Endothelial cell of umbilical vein (primary cell): Measurements from ENCODE around the gene SREBF1. TPM values are rescaled to one million over a fixed set of nuclear protein-coding genes. Genes with fewer than 3 reads are reported as not detected.

Source experiments
- BruUV-seq: library from RNA; stranded (reverse); fragments of 400-500 nt; replicated peaks from 2 replicates; lab custom pipeline; 2021; lab: Mats Ljungman, UMichigan
- CTCF ChIA-PET: fragments of 300-600, 350-600 bp; sonication (Branson Sonifier 250); formaldehyde crosslinking; loops from one replicate; lab custom pipeline; 2021; ENCODE audit warnings: antibody characterized with exemption, inconsistent platforms; lab: Charles Lee
- POLR2A ChIA-PET: fragments of 300-600, 350-600 bp; sonication (Branson Sonifier 250); formaldehyde crosslinking; loops from one replicate; lab custom pipeline; 2021; ENCODE audit warnings: antibody characterized with exemption, inconsistent platforms; lab: Charles Lee
- DNase-seq: peaks from one replicate; pipeline ENCODE4 v3.0.0-alpha.2; 2011; ENCODE audit warnings: low read depth, low spot score
- FAIRE-seq: peaks from 2 replicates; lab custom pipeline; 2011; peaks lifted over from hg19 to GRCh38; lab: Jason Lieb, UNC
- H2AFZ ChIP-seq: 2 replicates; pipeline ENCODE4 v1.6.0; 2012; ENCODE audit warnings: low read depth, low read length, control low read depth, inconsistent platforms
- H3K27ac ChIP-seq: 2 replicates; pipeline ENCODE4 v1.5.1; 2011; ENCODE audit warnings: low read depth, mild to moderate bottlenecking, control low read depth, low read length, moderate library complexity; ENCODE audit not compliant: insufficient read depth
- H3K27me3 ChIP-seq, 2 experiments: 2 replicates each; pipeline versions ENCODE4 v1.6.0 to v1.6.1; 2011; ENCODE audit warnings: low read length in 2 of 2, mixed read lengths in 1 of 2; ENCODE audit not compliant: control insufficient read depth in 2 of 2, insufficient read depth in 2 of 2
- H3K36me3 ChIP-seq, 2 experiments: 2 replicates in 1 of 2; 3 replicates in 1 of 2; pipeline ENCODE4 v1.5.1; 2011; ENCODE audit warnings: low read length in 2 of 2, mild to moderate bottlenecking in 1 of 2, moderate library complexity in 1 of 2; ENCODE audit not compliant: control insufficient read depth in 2 of 2, insufficient read depth in 2 of 2; ENCODE audit errors: extremely low read depth in 1 of 2
- H3K4me1 ChIP-seq: 3 replicates; pipeline ENCODE4 v1.5.1; 2011; ENCODE audit warnings: mild to moderate bottlenecking, low read length; ENCODE audit not compliant: control insufficient read depth, insufficient read depth; ENCODE audit errors: extremely low read depth
- H3K4me2 ChIP-seq: 2 replicates; pipeline ENCODE4 v1.6.1; 2011; ENCODE audit warnings: low read length, control low read depth, mixed read lengths; ENCODE audit not compliant: insufficient read depth
- H3K4me3 ChIP-seq, 3 experiments: fragments of 200-600 bp in 1 of 3; sonication (generic), shearing (Covaris generic) in 1 of 3; replicated peaks in 1 of 3; 2 replicates each; pipeline ENCODE4 v1.5.1; 2011 to 2016; ENCODE audit warnings: control low read depth in 3 of 3, low read length in 3 of 3, mild to moderate bottlenecking in 2 of 3, inconsistent platforms in 1 of 3, low read depth in 1 of 3, moderate library complexity in 1 of 3; ENCODE audit not compliant: insufficient read depth in 1 of 3
- H3K79me2 ChIP-seq: 2 replicates; pipeline ENCODE4 v1.6.0; 2012; ENCODE audit warnings: low read length, inconsistent platforms; ENCODE audit not compliant: control insufficient read depth, insufficient read depth
- H3K9ac ChIP-seq: replicated peaks from 2 replicates; pipeline ENCODE3; 2011; ENCODE audit warnings: low read length, control low read depth; ENCODE audit not compliant: insufficient read depth; ENCODE audit errors: extremely low read depth
- H3K9me1 ChIP-seq: replicated peaks from 3 replicates; pipeline ENCODE4 v1.6.0; 2011; ENCODE audit warnings: mild to moderate bottlenecking, low read length; ENCODE audit not compliant: control insufficient read depth, insufficient read depth; ENCODE audit errors: extremely low read depth
- H3K9me3 ChIP-seq: replicated peaks from 2 replicates; pipeline ENCODE4 v1.5.1; 2012; ENCODE audit warnings: low read length, inconsistent platforms; ENCODE audit not compliant: control insufficient read depth, insufficient read depth
- H4K20me1 ChIP-seq: replicated peaks from 2 replicates; pipeline ENCODE3; 2011; ENCODE audit warnings: mild to moderate bottlenecking, low read length; ENCODE audit not compliant: control insufficient read depth, insufficient read depth; ENCODE audit errors: extremely low read depth
- EZH2 ChIP-seq: IDR thresholded peaks from 2 replicates; pipeline ENCODE4 v1.6.1; 2012; ENCODE audit warnings: borderline replicate concordance, low read depth, mild to moderate bottlenecking, moderate library complexity, low read length, inconsistent platforms; ENCODE audit not compliant: severe bottlenecking
- FOS ChIP-seq: IDR thresholded peaks from 2 replicates; pipeline ENCODE4 v1.6.1; 2011; ENCODE audit warnings: mild to moderate bottlenecking, low read length, moderate library complexity, borderline replicate concordance; ENCODE audit not compliant: insufficient read depth
- GATA2 ChIP-seq: IDR thresholded peaks from 2 replicates; pipeline ENCODE4 v1.7.0; 2011; ENCODE audit warnings: low read depth, mild to moderate bottlenecking, moderate library complexity, mixed read lengths, low read length; ENCODE audit not compliant: insufficient read length, insufficient read depth
- JUN ChIP-seq: IDR thresholded peaks from 2 replicates; pipeline ENCODE4 v1.6.1; 2011; ENCODE audit warnings: borderline replicate concordance, low read depth; ENCODE audit not compliant: insufficient read length, insufficient read depth
- MAX ChIP-seq: IDR thresholded peaks from 2 replicates; pipeline ENCODE4 v1.6.1; 2011; ENCODE audit not compliant: insufficient read depth, insufficient read length
- MYC ChIP-seq: IDR thresholded peaks from one replicate; pipeline ENCODE4 v1.6.1; 2011; ENCODE audit warnings: mild to moderate bottlenecking, low read depth, low read length
- POLR2A ChIP-seq: IDR thresholded peaks from 2 replicates; pipeline ENCODE4 v1.6.1; 2012; ENCODE audit warnings: low read depth, mild to moderate bottlenecking, control low read depth, low read length
- POLR2AphosphoS5 ChIP-seq: IDR thresholded peaks from 2 replicates; pipeline ENCODE4 v1.6.1; 2012; ENCODE audit warnings: low read depth, mild to moderate bottlenecking, control low read depth, low read length, moderate library complexity; ENCODE audit not compliant: insufficient read depth
- dilution Hi-C: fragments of 300-500 bp; cut with MboI; formaldehyde crosslinking; loops from one replicate; pipeline ENCODE4 v1.15.0; 2019; ENCODE audit warnings: low sequenced_read_pairs; ENCODE audit not compliant: extremely low pct_ligation_motif_present
- intact Hi-C: fragments of 100-400 bp; cut with micrococcal nuclease; formaldehyde crosslinking; loops from one replicate; pipeline ENCODE4 v1.10.0; 2022
- polyA plus RNA-seq, 4 experiments: library from polyadenylated mRNA; depleted of rRNA in 3 of 4; stranded (reverse) in 3 of 4; unstranded in 1 of 4; fragments of >200 nt; gene quantifications; 2 replicates each; pipeline versions ENCODE4 v1.2.1 to v1.2.3, GENCODE V29; 2011 to 2012; ENCODE audit warnings: missing spikeins in 1 of 4
- total RNA-seq: library from RNA; stranded (reverse); gene quantifications from 2 replicates; pipeline ENCODE4 v1.2.3, GENCODE V29; 2021
- TF ChIP-seq, protein P1 (sequence below), 2 donors: IDR thresholded peaks; 1 replicate in 1 of 2; 2 replicates in 1 of 2; pipeline ENCODE4 v1.5.1; 2011; ENCODE audit warnings: low read length in 2 of 2, mild to moderate bottlenecking in 2 of 2, moderate library complexity in 2 of 2, control low read depth in 1 of 2, inconsistent platforms in 1 of 2, low read depth in 1 of 2; ENCODE audit not compliant: insufficient read depth in 1 of 2; ENCODE audit errors: extremely low read depth in 1 of 2

Gene SREBF1
- total and polyA plus RNA-seq, 2 donors (not counting 3 experiments of a cell fraction or from before 2014, with no cell fraction given), result 50.4 to 109 TPM

DNA sequence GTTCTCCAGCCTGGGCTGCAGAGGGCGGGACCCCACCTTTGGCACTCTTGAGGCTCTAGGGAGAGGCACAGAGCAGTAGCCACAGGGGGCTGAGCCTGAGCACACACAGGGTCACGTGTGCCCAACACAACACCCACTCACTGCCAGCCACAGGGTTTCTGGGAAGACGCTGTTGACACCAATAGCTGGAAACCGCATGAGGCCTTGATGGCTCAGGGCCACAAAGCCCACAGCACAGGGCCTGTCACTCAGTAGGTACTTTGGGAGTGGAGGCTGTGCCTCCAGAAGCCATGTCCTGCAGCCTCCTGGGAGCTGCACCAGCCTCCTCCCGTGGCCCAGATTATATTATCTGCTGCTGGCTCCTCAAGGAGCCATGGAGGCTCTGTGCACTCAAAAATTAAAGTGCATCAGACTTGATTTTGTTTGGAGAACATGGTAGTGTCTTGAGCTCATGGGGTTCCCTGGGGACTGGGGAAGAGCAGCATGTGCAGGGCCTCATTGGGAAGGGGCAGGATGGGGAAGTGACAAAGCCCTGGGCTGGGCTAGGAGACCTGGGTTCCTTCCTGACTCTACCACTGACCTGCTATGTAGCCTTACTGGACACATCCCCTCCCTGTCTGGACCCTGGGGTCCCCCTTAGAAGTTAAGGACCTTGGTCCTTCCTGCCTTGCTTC, 12.5 kb upstream of the SREBF1 start:
- dilution Hi-C loops, result no loop called here
- no peak for TF ChIP-seq GATA2
- TF ChIP-seq EZH2, result no peak
- TF ChIP-seq MAX, result no peak
- TF ChIP-seq JUN, result no peak
- TF ChIP-seq, protein P1, sequence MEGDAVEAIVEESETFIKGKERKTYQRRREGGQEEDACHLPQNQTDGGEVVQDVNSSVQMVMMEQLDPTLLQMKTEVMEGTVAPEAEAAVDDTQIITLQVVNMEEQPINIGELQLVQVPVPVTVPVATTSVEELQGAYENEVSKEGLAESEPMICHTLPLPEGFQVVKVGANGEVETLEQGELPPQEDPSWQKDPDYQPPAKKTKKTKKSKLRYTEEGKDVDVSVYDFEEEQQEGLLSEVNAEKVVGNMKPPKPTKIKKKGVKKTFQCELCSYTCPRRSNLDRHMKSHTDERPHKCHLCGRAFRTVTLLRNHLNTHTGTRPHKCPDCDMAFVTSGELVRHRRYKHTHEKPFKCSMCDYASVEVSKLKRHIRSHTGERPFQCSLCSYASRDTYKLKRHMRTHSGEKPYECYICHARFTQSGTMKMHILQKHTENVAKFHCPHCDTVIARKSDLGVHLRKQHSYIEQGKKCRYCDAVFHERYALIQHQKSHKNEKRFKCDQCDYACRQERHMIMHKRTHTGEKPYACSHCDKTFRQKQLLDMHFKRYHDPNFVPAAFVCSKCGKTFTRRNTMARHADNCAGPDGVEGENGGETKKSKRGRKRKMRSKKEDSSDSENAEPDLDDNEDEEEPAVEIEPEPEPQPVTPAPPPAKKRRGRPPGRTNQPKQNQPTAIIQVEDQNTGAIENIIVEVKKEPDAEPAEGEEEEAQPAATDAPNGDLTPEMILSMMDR (IDR thresholded peaks at IDR 0.05; ENCODE audit: extremely low read depth in 1 of 2, insufficient read depth in 1 of 2, low read depth in 1 of 2, low read length in 2 of 2), result no peak
- no peak for TF ChIP-seq POLR2AphosphoS5
- TF ChIP-seq MYC, result no peak
- TF ChIP-seq POLR2A, result no peak
- TF ChIP-seq FOS, result no peak
- BruUV-seq, result no TSS peak
- CTCF ChIA-PET, result interaction anchor here (0.8 to 4.9 kb wide), 6 partner anchors 8 to 70 kb away, joined by 3 to 23 read pairs (median 4); no protein-coding TSS in a partner anchor
- H3K9me1 ChIP-seq, result no peaks in the 10 kb centered on the region
- intact Hi-C loops, result no loop called here
- POLR2A ChIA-PET, result no interaction called here
- FAIRE-seq (no peak), DNase-seq (no peak)
- H3K79me2 ChIP-seq, result no peaks in the 10 kb centered on the region
- no peak overlapping the region for H2AFZ ChIP-seq
- peaks cover 0 to 7% of the 10 kb centered on the region in 2 experiments for H3K36me3 ChIP-seq
- no peaks in the 10 kb centered on the region for H3K27me3 ChIP-seq
- H3K4me3 ChIP-seq, result no peak overlapping the region
- H4K20me1 ChIP-seq, result no peaks in the 10 kb centered on the region
- no peak overlapping the region for H3K4me2 ChIP-seq
- H3K9me3 ChIP-seq, result no peaks in the 10 kb centered on the region
- peaks cover 7% of the 10 kb centered on the region for H3K4me1 ChIP-seq
- no peak overlapping the region for H3K27ac ChIP-seq
- no peak overlapping the region for H3K9ac ChIP-seq
